HG03095 (cell line): ENCODE data around the gene SRPK1.

Source experiments
- ATAC-seq: cut with Tn5 transposase; IDR thresholded peaks from one replicate; pipeline ENCODE4 v1.9.1; 2021; ENCODE audit warnings: moderate library complexity; ENCODE audit not compliant: unreplicated experiment

SRPK1 gene

DNA sequence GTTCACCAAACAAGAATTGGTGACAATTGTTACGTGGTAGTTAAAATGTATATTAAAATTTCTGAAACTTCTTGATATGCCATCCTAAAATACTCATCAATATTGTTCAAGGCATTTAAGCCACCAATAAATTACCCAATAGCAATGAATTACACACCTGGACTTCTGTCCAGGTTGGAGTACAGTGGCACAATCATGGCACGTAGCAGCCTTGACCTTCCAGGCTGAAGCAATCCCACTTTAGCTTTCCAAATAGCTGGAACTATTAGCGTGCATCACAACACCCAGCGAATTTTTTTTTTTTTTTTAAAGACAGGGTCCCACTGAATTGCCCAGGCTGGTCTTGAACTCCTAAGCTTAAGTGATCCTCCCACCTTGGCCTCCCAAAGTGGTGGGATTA, 17.2 kb downstream of the SRPK1 start:
- no peak for ATAC-seq

- no peak for ATAC-seq
Measured at GRCh38 chr6:35900448-35900847, 20.4 kb downstream of the SRPK1 start.

GRCh38 chr6:35898003-35898402, 22.9 kb downstream of the SRPK1 start:
- ATAC-seq = no peak

DNA sequence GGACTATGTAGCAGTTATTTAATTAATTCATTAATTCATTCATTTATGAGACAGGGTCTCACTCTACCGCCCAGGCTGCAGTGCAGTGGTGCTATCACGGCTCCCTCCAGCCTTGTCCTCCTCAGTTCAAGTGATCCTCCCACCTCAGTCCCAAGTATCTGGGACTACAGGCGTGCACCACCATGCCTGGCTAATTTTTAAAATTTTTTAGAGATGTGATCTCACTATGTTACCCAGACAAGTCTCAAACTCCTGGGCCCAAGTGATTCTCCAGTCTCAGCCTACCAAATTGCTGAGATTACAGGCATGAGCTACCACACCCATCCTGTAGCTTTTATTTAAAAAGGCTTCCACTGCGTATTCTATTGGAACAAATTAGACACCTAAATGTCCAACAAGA, 23.4 kb downstream of the SRPK1 start:
- no peak for ATAC-seq

DNA sequence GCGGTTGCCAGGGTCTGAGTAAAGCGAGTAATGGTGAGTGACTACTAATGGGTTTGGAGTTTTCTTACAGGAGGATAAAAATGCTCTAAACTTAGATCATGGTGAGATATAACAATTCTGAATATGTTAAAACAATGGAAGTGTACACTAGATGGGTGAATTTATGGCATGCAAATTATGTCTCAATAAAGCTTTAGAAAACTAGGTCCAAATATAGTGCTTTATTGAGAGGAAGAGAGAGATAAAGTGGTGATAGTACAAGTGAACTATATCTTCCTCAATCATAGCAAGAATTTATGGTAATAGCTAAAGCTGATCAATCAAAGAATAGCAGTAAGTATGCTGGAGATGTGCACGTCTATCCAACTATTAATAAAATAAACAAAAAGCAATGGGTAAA, 23.9 kb downstream of the SRPK1 start:
- no peak for ATAC-seq

GRCh38 chr6:35896228-35896627, 24.7 kb downstream of the SRPK1 start:
- ATAC-seq = no peak

DNA sequence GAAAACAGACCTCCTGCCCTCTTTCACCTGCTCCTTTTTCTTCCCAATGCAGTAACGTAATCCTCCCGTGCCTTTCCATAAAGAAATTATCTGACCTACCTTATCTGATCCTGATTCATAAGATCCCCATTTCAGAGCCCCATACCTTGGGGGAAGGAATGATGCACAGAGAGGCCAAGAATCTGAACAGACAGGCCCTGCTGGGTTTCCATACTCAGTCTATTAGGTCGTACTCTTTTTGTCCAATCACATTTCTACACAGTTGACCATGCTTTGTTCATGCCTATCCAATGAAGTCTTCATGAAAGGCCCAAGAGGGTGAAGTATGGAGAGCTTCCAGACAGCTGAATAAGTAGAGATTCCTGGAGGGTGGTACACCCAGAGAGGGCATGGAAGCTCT, 25.3 kb downstream of the SRPK1 start:
- no peak for ATAC-seq

DNA sequence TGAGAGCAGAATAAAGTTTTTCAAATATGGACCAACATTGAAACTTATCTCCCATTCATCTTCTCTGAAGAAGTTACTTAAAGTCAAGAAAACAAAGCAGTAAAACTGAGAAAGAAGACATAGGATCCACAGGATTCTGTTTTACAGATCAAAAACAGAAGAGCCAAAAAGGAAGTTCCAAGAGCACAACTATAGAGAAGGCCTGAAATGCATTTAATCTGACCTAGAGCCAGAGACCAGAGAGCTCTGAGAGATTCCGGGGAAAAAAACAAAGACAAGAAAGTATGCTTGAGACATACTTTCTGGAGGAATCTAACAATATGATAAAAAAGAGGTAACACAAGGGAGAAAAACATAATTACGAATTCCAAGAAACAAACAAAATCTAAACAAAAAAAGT, 26.1 kb downstream of the SRPK1 start:
- ATAC-seq = no peak

DNA sequence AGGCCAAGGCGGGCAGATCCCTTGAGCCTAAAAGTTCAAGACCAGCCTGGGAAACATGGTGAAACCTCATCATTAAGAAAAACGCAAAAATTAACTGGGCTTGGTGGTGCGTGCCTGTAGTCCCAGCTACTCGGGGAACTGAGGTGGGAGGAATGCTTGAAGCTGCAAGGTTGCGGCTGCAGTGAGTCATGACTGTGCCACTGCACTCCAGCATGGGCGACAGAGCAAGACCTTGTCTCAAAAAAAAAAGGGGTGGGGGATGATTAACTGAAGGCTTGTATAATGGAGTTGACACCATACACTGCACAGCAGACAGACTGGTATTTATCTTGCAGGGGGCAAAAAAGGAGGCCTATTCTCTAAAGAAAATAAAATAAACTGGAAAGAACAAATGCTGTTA, 27.7 kb downstream of the SRPK1 start:
- ATAC-seq = no peak

- no peak for ATAC-seq
Measured at GRCh38 chr6:35892482-35892881, 28.4 kb downstream of the SRPK1 start.

- ATAC-seq = no peak
Measured at GRCh38 chr6:35879151-35879550, 41.7 kb downstream of the SRPK1 start.

DNA sequence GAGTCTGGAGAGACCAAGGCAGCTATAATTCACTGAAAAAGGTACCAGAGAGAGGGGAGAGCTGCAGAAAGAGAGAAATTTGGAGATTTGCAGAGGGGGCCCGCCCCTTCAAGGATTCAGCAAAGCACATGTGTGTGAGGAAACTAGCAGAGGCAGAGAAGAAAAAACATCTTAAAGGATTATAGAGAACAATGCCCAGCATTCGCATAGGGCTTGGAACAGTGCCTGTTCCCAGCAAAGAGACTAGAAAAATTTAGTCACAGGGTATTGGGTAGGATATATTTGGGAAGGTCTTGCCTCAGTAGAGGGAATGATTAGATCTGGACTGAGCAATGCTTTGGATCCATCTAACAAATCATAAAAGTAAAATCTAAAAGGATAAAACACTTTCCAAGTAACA, 44.0 kb downstream of the SRPK1 start:
- ATAC-seq = no peak

- no peak for ATAC-seq
Measured at GRCh38 chr6:35874730-35875129, 46.2 kb downstream of the SRPK1 start.

DNA sequence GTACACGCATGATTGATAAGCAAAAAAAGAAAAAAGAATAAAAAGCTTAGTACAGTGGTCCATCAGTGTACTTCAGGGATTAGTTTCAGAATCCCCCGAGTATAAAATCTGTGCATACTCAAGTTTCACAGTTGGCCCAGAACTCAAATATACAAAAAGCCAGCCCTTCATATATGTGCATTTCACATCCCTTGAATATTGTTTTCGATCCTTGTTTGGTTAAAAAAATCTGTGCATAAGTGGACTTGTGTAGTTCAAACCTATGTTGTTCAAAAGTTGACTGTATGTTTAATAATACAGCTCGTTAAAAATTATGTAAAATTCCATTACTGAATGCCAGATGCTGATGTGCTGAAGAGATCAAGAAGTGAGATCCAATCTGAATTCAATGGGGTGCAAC, 61.5 kb downstream of the SRPK1 start:
- ATAC-seq = no peak

DNA sequence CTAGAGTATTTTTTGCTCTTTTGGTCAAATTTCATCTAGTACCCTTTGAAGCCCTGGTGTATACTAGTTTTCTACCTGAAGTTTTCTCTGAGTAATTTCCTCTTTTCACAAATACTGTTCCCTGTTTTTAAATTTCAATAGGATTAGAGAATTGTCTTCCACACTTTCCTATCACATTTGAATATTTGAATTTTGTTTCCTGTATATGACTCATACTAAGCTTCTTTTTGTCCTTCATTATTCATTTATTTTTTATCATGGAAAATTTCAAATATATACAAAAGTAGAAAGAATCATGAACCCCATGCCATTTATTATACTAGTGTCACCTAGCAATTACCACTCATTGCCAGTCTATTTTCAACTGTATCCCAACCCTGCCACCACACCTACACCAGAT, 63.0 kb downstream of the SRPK1 start:
- no peak for ATAC-seq

DNA sequence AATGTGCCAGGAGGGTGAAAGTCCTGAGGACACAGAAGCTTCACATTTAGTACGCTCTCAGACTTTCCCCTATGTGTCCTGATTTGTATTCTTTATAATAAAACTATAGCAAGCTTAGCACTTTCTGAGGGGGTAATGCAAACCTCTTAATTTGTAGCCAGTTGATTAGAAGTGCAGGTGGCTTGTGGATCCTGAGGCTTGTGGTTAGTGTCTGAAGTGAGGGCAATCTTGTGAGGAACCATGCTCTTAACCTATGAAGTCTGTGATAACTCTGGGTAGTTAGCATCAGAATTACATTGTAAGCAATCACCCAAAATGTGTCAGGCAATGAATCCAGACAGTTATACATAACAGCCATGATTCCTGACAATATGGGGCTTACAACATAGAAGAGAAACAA, 64.6 kb downstream of the SRPK1 start:
- no peak for ATAC-seq

DNA sequence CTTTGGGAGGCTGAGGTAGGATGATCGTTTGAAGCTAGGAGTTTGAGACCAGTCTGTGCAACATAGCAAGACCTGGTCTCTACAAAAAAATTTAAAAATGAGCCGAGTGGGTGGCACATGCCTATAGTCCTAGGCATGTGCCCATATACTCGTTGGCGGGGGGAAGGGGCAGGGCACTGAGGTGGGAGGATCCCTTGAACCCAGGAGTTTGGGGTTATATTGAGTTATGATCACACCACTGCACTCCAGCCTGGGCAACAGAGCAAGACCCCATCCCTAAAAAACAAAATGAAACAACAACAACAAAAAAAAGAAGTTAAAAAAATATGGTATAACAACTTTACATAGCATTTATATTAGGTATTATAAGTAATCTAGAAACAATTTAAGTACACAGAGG, 67.9 kb downstream of the SRPK1 start:
- ATAC-seq = no peak

GRCh38 chr6:35850208-35850607, 70.7 kb downstream of the SRPK1 start:
- no peak for ATAC-seq

GRCh38 chr6:35844290-35844689, 76.6 kb downstream of the SRPK1 start:
- no peak for ATAC-seq

GRCh38 chr6:35842381-35842780, 78.5 kb downstream of the SRPK1 start:
- no peak for ATAC-seq

DNA sequence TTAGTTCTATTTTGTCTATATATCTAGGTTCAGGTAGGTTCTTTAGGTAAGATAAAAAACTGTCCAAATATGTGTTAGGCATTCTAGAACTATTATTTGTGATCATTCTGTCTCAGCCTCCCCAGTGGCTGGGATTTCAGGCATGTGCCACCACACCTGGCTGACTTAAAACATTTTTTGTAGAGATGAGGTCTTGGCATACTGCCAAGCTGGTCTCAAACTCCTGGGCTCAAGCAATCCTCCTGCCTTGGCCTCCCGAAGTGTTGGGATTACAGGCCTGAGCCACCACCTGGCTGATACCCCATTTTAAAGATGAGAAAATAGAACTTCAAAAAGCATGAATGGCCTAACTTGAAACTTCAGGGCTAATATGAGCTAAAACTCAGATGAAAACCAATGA, 81.9 kb downstream of the SRPK1 start:
- no peak for ATAC-seq

- ATAC-seq = no peak
Measured at GRCh38 chr6:35833536-35833935, 87.4 kb downstream of the SRPK1 start.

GRCh38 chr6:35831257-35832007, 89.5 kb downstream of the SRPK1 start:
- no peak for ATAC-seq
